Fibroblast of the aortic adventitia (primary cell): Measurements from ENCODE around the gene INAVA. TPM values are rescaled to one million over a fixed set of nuclear protein-coding genes. Genes with fewer than 3 reads are reported as not detected.
"Not testable (repeated sequence)": the region's sequence is repeated elsewhere in the genome, so short reads cannot be mapped to it uniquely, and the experiment has no call there.

Experiments
- DNase-seq: peaks from one replicate; pipeline ENCODE4 v3.0.0-alpha.2; 2010; ENCODE audit warnings: low read depth
- H3K4me3 ChIP-seq: 2 replicates; pipeline ENCODE4 v1.5.1; 2011; ENCODE audit warnings: low read depth, mild to moderate bottlenecking, control low read depth, low read length, moderate library complexity
- CTCF ChIP-seq: IDR thresholded peaks from 2 replicates; pipeline ENCODE4 v1.5.1; 2011; ENCODE audit warnings: mild to moderate bottlenecking, low read length, control low read depth, inconsistent platforms; ENCODE audit not compliant: insufficient read depth
- total RNA-seq: library from RNA; depleted of rRNA; stranded (reverse); fragments of >200 nt; gene quantifications from 2 replicates; pipeline ENCODE4 v1.2.3, GENCODE V29; 2012; ENCODE audit warnings: low replicate concordance

The INAVA gene
- total RNA-seq, 1 donor = not detected

- H3K4me3 ChIP-seq = no peak overlapping the region
- no peak for DNase-seq
- TF ChIP-seq CTCF = no peak
Observed at GRCh38 chr1:200954434-200954833, 59.7 kb downstream of the INAVA start.

- H3K4me3 ChIP-seq = no peak overlapping the region
- DNase-seq = no peak
- TF ChIP-seq CTCF = no peak
Observed at GRCh38 chr1:200958597-200958996, 63.9 kb downstream of the INAVA start.

GRCh38 chr1:200959411-200959921 lies 64.8 kb downstream of the INAVA start:
- no peak overlapping the region for H3K4me3 ChIP-seq
- no peak for TF ChIP-seq CTCF
- no peak for DNase-seq

GRCh38 chr1:200960236-200960947 lies 65.7 kb downstream of the INAVA start:
- H3K4me3 ChIP-seq = no peak overlapping the region
- DNase-seq = no peak
- no peak for TF ChIP-seq CTCF

GRCh38 chr1:200960948-200961340 lies 66.2 kb downstream of the INAVA start:
- no peak overlapping the region for H3K4me3 ChIP-seq
- no peak for DNase-seq
- TF ChIP-seq CTCF = no peak

- H3K4me3 ChIP-seq, DNase-seq: not testable (repeated sequence)
Observed at GRCh38 chr1:200962151-200962550, 67.5 kb downstream of the INAVA start.

GRCh38 chr1:200962631-200963030 lies 67.9 kb downstream of the INAVA start:
- no peak for TF ChIP-seq CTCF
- DNase-seq = no peak
- H3K4me3 ChIP-seq = no peak overlapping the region
